ENCODE measurements around the gene MUC20. TPM values are rescaled to one million over a fixed set of nuclear protein-coding genes. Genes with fewer than 3 reads are reported as not detected.
"Not testable (repeated sequence)": the region's sequence is repeated elsewhere in the genome, so short reads cannot be mapped to it uniquely, and the experiment has no call there.

MUC20 gene
- total RNA-seq, 1 experiment from 2014 or later: not detected

GRCh38 chr3:195777975-195778374 lies 57.2 kb downstream of the MUC20 start:
- Histone ChIP-seq H2AK5ac (ENCODE audit: insufficient read length, low read length) (no peak overlapping the region), H4K20me1 (ENCODE audit: control insufficient read depth, insufficient read depth, insufficient read length) (no peaks in the 10 kb centered on the region), H3K14ac (ENCODE audit: insufficient read depth, low read length) (no peak overlapping the region), H2AFZ (ENCODE audit: low read length) (no peak overlapping the region), H3K56ac (ENCODE audit: insufficient read length, low read depth, low read length) (no peak overlapping the region), H4K8ac (replicated peaks; ENCODE audit: insufficient read length, low read depth, low read length) (no peak overlapping the region), H3K23me2 (ENCODE audit: insufficient read length, low read depth, low read length, poor library complexity, severe bottlenecking) (no peaks in the 10 kb centered on the region), H2BK120ac (ENCODE audit: low read depth, low read length, poor library complexity, severe bottlenecking) (no peak overlapping the region), H3K27ac (ENCODE audit: insufficient read length, low read depth, low read length) (no peak overlapping the region), H4K91ac (ENCODE audit: insufficient read length, low read depth, low read length) (no peak overlapping the region), H3K23ac (ENCODE audit: insufficient read length, low read depth, low read length) (no peak overlapping the region), H3K79me1 (ENCODE audit: insufficient read depth, low read depth, low read length, poor library complexity, severe bottlenecking) (no peaks in the 10 kb centered on the region), H3K79me2 (ENCODE audit: insufficient read depth, low read length) (no peaks in the 10 kb centered on the region), H4K5ac (ENCODE audit: insufficient read length, low read depth, low read length) (no peak overlapping the region), H3K4ac (ENCODE audit: low read depth, low read length) (no peak overlapping the region), H3K4me1 (ENCODE audit: insufficient read depth, low read length) (no peaks in the 10 kb centered on the region), H3K9me3 (ENCODE audit: control insufficient read depth, low read depth, low read length) (no peaks in the 10 kb centered on the region), H2BK12ac (ENCODE audit: insufficient read length, low read depth, low read length) (no peak overlapping the region), H3K9ac (ENCODE audit: extremely low read depth, insufficient read length, low read length) (no peak overlapping the region), H3K18ac (ENCODE audit: insufficient read length, low read depth, low read length) (no peak overlapping the region), H3K27me3 (ENCODE audit: insufficient read depth, low read length) (no peaks in the 10 kb centered on the region), H3T11ph (ENCODE audit: low read length) (no peak overlapping the region), H2BK15ac (ENCODE audit: low read depth, low read length) (no peak overlapping the region), H3K4me2 (ENCODE audit: insufficient read depth, insufficient read length, low read length) (no peak overlapping the region), H2BK20ac (ENCODE audit: low read depth, low read length, poor library complexity, severe bottlenecking) (no peak overlapping the region), H2BK5ac (ENCODE audit: insufficient read length, low read length) (no peak overlapping the region)
- peaks cover 11 to 48% (median 20%) of the 10 kb centered on the region in 3 experiments; a peak in 6 of 7 replicates for H3K36me3 Mint-ChIP-seq (ENCODE audit: insufficient read depth in 1 of 3, low read depth in 3 of 3)
- H3K27ac Mint-ChIP-seq: no peak overlapping the region; a peak in 1 of 7 replicates
- peaks cover 2% of the 10 kb centered on the region for H3K27me3 Mint-ChIP-seq (ENCODE audit: low read depth)
- TF ChIP-seq, protein P1, sequence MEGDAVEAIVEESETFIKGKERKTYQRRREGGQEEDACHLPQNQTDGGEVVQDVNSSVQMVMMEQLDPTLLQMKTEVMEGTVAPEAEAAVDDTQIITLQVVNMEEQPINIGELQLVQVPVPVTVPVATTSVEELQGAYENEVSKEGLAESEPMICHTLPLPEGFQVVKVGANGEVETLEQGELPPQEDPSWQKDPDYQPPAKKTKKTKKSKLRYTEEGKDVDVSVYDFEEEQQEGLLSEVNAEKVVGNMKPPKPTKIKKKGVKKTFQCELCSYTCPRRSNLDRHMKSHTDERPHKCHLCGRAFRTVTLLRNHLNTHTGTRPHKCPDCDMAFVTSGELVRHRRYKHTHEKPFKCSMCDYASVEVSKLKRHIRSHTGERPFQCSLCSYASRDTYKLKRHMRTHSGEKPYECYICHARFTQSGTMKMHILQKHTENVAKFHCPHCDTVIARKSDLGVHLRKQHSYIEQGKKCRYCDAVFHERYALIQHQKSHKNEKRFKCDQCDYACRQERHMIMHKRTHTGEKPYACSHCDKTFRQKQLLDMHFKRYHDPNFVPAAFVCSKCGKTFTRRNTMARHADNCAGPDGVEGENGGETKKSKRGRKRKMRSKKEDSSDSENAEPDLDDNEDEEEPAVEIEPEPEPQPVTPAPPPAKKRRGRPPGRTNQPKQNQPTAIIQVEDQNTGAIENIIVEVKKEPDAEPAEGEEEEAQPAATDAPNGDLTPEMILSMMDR (conservative IDR thresholded peaks at IDR 0.05): no peak
- peaks cover 6 to 47% of the 10 kb centered on the region in 2 experiments; a peak in 4 of 5 replicates for H3K9me3 Mint-ChIP-seq
- no peak for DNase-seq
- WGBS (ENCODE audit: extremely low coverage, insufficient read length, low lambda C conversion rate): no CpG with 5 or more reads among the region's 11 CpGs
- H3K4me1 Mint-ChIP-seq: no peaks in the 10 kb centered on the region
- H3K4me3 Mint-ChIP-seq: no peak overlapping the region

DNA sequence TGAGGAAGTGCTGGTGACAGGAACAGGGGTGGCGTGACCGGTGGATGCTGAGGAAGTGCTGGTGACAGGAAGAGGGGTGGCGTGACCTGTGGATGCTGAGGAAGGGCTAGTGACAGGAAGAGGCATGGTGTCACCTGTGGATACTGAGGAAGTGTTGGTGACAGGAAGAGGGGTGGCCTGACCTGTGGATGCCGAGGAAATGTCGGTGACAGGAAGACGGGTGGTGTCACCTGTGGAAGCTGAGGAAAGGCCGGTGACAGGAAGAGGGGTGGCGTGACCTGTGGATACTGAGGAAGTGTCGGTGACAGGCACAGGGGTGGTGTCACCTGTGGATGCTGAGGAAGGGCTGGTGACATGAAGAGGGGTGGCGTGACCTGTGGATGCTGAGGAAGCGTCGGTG lies 60.5 kb downstream of the MUC20 start:
- H4K20me1 ChIP-seq (ENCODE audit: control insufficient read depth, insufficient read depth, insufficient read length); H3K23me2 ChIP-seq (ENCODE audit: insufficient read length, low read depth, low read length, poor library complexity, severe bottlenecking); H2AK5ac ChIP-seq (ENCODE audit: insufficient read length, low read length); H3K4me3 Mint-ChIP-seq; H3K9me3 ChIP-seq (ENCODE audit: control insufficient read depth, low read depth, low read length); H3K23ac ChIP-seq (ENCODE audit: insufficient read length, low read depth, low read length); H2BK12ac ChIP-seq (ENCODE audit: insufficient read length, low read depth, low read length); H3K4ac ChIP-seq (ENCODE audit: low read depth, low read length); H2BK20ac ChIP-seq (ENCODE audit: low read depth, low read length, poor library complexity, severe bottlenecking); H4K8ac ChIP-seq (replicated peaks; ENCODE audit: insufficient read length, low read depth, low read length); H2BK15ac ChIP-seq (ENCODE audit: low read depth, low read length); H3K4me1 Mint-ChIP-seq; DNase-seq; H4K5ac ChIP-seq (ENCODE audit: insufficient read length, low read depth, low read length); H2AFZ ChIP-seq (ENCODE audit: low read length); H3K18ac ChIP-seq (ENCODE audit: insufficient read length, low read depth, low read length); H4K91ac ChIP-seq (ENCODE audit: insufficient read length, low read depth, low read length); H3K4me2 ChIP-seq (ENCODE audit: insufficient read depth, insufficient read length, low read length); H3K27ac ChIP-seq (ENCODE audit: insufficient read length, low read depth, low read length); H3K9ac ChIP-seq (ENCODE audit: extremely low read depth, insufficient read length, low read length); H2BK5ac ChIP-seq (ENCODE audit: insufficient read length, low read length); H2BK120ac ChIP-seq (ENCODE audit: low read depth, low read length, poor library complexity, severe bottlenecking); H3K56ac ChIP-seq (ENCODE audit: insufficient read length, low read depth, low read length); H3K14ac ChIP-seq (ENCODE audit: insufficient read depth, low read length); H3K4me1 ChIP-seq (ENCODE audit: insufficient read depth, low read length); H3K79me2 ChIP-seq (ENCODE audit: insufficient read depth, low read length); H3K27me3 ChIP-seq (ENCODE audit: insufficient read depth, low read length); H3T11ph ChIP-seq (ENCODE audit: low read length); H3K79me1 ChIP-seq (ENCODE audit: insufficient read depth, low read depth, low read length, poor library complexity, severe bottlenecking); H3K27me3 Mint-ChIP-seq (ENCODE audit: low read depth): not testable (repeated sequence)
- Mint-ChIP-seq H3K27ac (peak overlapping the region in 1 of 3 experiments; percentile 24; a peak in 1 of 7 replicates), H3K9me3 (peaks cover 6 to 74% of the 10 kb centered on the region in 2 experiments; a peak in 4 of 5 replicates), H3K36me3 (ENCODE audit: insufficient read depth in 1 of 3, low read depth in 3 of 3) (peaks cover 31 to 78% (median 31%) of the 10 kb centered on the region in 3 experiments; a peak in 6 of 7 replicates)
- no CpG with 5 or more reads among the region's 12 CpGs for WGBS (ENCODE audit: extremely low coverage, insufficient read length, low lambda C conversion rate)

All from H9 (cell line).